Neural progenitor cell (in vitro differentiated cells): ENCODE data around the gene KAZN. TPM values are rescaled to one million over a fixed set of nuclear protein-coding genes. Genes with fewer than 3 reads are reported as not detected.

Experiments
- DNase-seq: peaks from one replicate; pipeline ENCODE4 v3.0.0-alpha.2; 2016; ENCODE audit warnings: low spot score
- H2AFZ ChIP-seq: fragments of 200-600 bp; sonication (generic); replicated peaks from 2 replicates; pipeline ENCODE4 v1.6.1; 2016; ENCODE audit warnings: antibody characterized with exemption
- H3F3A ChIP-seq: fragments of 200-600 bp; sonication (generic); 2 replicates; pipeline ENCODE4 v1.6.1; 2016; ENCODE audit warnings: antibody characterized with exemption, low read depth
- H3K27ac ChIP-seq: fragments of 200-600 bp; sonication (generic); 2 replicates; pipeline ENCODE4 v1.5.1; 2016; ENCODE audit warnings: mild to moderate bottlenecking
- H3K27me3 ChIP-seq: fragments of 200-600 bp; sonication (generic); 2 replicates; pipeline ENCODE4 v1.6.1; 2016; ENCODE audit warnings: mild to moderate bottlenecking, moderate library complexity
- H3K36me3 ChIP-seq: fragments of 200-600 bp; sonication (generic); 2 replicates; pipeline ENCODE4 v1.5.1; 2016
- H3K4me1 ChIP-seq: fragments of 200-600 bp; sonication (generic); 2 replicates; pipeline ENCODE4 v1.6.1; 2016; ENCODE audit warnings: mixed run types
- H3K4me2 ChIP-seq: fragments of 200-600 bp; sonication (generic); 2 replicates; pipeline ENCODE4 v1.6.1; 2016
- H3K4me3 ChIP-seq: fragments of 200-600 bp; sonication (generic); 2 replicates; pipeline ENCODE4 v1.5.1; 2016
- H3K79me2 ChIP-seq: fragments of 200-600 bp; sonication (generic); 2 replicates; pipeline ENCODE4 v1.6.1; 2016; ENCODE audit warnings: low read depth
- H3K9ac ChIP-seq: fragments of 200-600 bp; sonication (generic); 2 replicates; pipeline ENCODE4 v1.6.1; 2016
- H3K9me3 ChIP-seq: fragments of 200-600 bp; sonication (generic); 2 replicates; pipeline ENCODE4 v1.5.1; 2016; ENCODE audit warnings: low read depth
- H4K20me1 ChIP-seq: fragments of 200-600 bp; sonication (generic); 2 replicates; pipeline ENCODE4 v1.6.1; 2016; ENCODE audit warnings: low read depth
- H3K27ac Mint-ChIP-seq: 3 replicates; pipeline ENCODE4 v1.8.0; 2021; ENCODE audit warnings: mixed read lengths
- H3K27me3 Mint-ChIP-seq: 2 replicates; pipeline ENCODE4 v1.8.0; 2022; ENCODE audit warnings: low read depth, mild to moderate bottlenecking, inconsistent platforms, moderate library complexity, mixed read lengths; ENCODE audit not compliant: insufficient read depth
- H3K36me3 Mint-ChIP-seq: 3 replicates; pipeline ENCODE4 v1.8.0; 2021; ENCODE audit warnings: mixed read lengths
- H3K4me1 Mint-ChIP-seq: 3 replicates; pipeline ENCODE4 v1.8.0; 2021; ENCODE audit warnings: mixed read lengths
- H3K4me3 Mint-ChIP-seq: 3 replicates; pipeline ENCODE4 v1.8.0; 2021; ENCODE audit warnings: mild to moderate bottlenecking, moderate library complexity, mixed read lengths
- H3K9me3 Mint-ChIP-seq: 3 replicates; pipeline ENCODE4 v1.8.0; 2020; ENCODE audit warnings: mixed read lengths
- EZH2 ChIP-seq: fragments of 200-600 bp; sonication (generic); IDR thresholded peaks from 2 replicates; pipeline ENCODE4 v1.6.1; 2017; ENCODE audit warnings: antibody characterized with exemption, mild to moderate bottlenecking, moderate library complexity
- EZH2phosphoT487 ChIP-seq: fragments of 200-600 bp; sonication (generic); IDR thresholded peaks from 2 replicates; pipeline ENCODE4 v1.6.1; 2017; ENCODE audit warnings: antibody characterized with exemption
- total RNA-seq: library from RNA; depleted of rRNA; stranded (reverse); fragments of >200 nt; gene quantifications from 2 replicates; pipeline ENCODE4 v1.2.3, GENCODE V29; 2015; ENCODE audit warnings: low replicate concordance
- TF ChIP-seq, protein P1 (sequence below): fragments of 200-600 bp; sonication (generic); IDR thresholded peaks from 2 replicates; pipeline ENCODE4 v1.5.1; 2017; ENCODE audit warnings: antibody characterized with exemption, mild to moderate bottlenecking

Gene KAZN
- total RNA-seq, 1 donor from 2014 or later: 6.1 TPM

DNA sequence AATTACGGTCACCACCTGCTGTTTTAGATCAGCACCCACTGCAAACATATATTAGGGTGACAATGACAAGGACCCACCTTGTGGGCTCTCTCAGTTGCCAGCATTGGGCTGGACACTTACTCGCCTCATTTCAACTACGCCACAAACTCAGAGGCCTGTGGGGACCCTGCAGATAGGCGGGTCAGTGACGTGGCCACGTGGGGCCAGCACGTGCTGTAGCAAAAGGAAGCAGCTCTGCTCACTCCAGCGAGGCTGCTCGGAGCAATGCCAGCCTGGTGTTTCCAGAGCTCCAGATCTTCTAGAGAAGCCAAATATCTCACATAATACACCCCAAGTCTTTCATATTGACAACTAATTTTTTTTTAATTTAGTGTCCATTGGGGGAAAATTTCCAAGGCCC is 478.3 kb downstream of the KAZN start:
- Histone ChIP-seq H3K4me2 (no peak overlapping the region), H3K9me3 (no peaks in the 10 kb centered on the region), H3K27me3 (no peaks in the 10 kb centered on the region), H3K36me3 (no peaks in the 10 kb centered on the region), H3K9ac (no peak overlapping the region), H3K4me3 (no peak overlapping the region), H2AFZ (no peak overlapping the region), H4K20me1 (no peaks in the 10 kb centered on the region), H3F3A (no peaks in the 10 kb centered on the region), H3K4me1 (no peaks in the 10 kb centered on the region), H3K79me2 (no peaks in the 10 kb centered on the region), H3K27ac (no peak overlapping the region)
- H3K9me3 Mint-ChIP-seq: no peaks in the 10 kb centered on the region
- DNase-seq: no peak
- H3K27ac Mint-ChIP-seq: peak overlapping the region; percentile 39
- H3K36me3 Mint-ChIP-seq: no peaks in the 10 kb centered on the region
- peaks cover 2% of the 10 kb centered on the region for H3K27me3 Mint-ChIP-seq
- H3K4me3 Mint-ChIP-seq: no peak overlapping the region
- peaks cover 23% of the 10 kb centered on the region for H3K4me1 Mint-ChIP-seq
- TF ChIP-seq EZH2 (no peak), EZH2phosphoT487 (no peak)
- TF ChIP-seq, protein P1, sequence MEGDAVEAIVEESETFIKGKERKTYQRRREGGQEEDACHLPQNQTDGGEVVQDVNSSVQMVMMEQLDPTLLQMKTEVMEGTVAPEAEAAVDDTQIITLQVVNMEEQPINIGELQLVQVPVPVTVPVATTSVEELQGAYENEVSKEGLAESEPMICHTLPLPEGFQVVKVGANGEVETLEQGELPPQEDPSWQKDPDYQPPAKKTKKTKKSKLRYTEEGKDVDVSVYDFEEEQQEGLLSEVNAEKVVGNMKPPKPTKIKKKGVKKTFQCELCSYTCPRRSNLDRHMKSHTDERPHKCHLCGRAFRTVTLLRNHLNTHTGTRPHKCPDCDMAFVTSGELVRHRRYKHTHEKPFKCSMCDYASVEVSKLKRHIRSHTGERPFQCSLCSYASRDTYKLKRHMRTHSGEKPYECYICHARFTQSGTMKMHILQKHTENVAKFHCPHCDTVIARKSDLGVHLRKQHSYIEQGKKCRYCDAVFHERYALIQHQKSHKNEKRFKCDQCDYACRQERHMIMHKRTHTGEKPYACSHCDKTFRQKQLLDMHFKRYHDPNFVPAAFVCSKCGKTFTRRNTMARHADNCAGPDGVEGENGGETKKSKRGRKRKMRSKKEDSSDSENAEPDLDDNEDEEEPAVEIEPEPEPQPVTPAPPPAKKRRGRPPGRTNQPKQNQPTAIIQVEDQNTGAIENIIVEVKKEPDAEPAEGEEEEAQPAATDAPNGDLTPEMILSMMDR: no peak

DNA sequence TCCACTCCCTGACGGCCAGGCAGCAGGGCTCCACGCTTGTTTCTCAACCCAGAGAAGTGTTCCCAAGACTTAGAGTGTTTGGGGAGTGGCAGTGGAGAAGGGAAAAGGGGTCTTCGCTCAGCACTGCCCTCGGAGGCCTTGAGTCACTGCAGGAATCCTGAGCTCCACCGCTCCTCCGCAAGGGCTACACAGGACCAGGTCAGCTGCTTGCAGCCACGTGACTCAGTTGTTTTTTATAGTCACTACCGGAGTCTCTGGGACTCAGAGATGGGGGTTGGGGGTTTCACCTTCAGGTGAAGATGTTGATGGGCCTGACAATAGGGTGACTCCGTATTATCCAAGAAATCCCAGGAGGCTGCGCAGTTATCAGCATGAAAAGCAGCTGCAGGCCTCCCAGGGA is 478.9 kb downstream of the KAZN start:
- no peaks in the 10 kb centered on the region for H3K9me3 Mint-ChIP-seq
- Histone ChIP-seq H3K9me3 (no peaks in the 10 kb centered on the region), H3K4me2 (no peak overlapping the region), H3K4me3 (no peak overlapping the region), H3K27me3 (no peaks in the 10 kb centered on the region), H3K36me3 (no peaks in the 10 kb centered on the region), H3K27ac (no peak overlapping the region), H3K9ac (no peak overlapping the region), H2AFZ (no peak overlapping the region), H3K79me2 (no peaks in the 10 kb centered on the region), H3K4me1 (no peaks in the 10 kb centered on the region), H4K20me1 (no peaks in the 10 kb centered on the region), H3F3A (no peaks in the 10 kb centered on the region)
- H3K36me3 Mint-ChIP-seq: no peaks in the 10 kb centered on the region
- TF ChIP-seq EZH2phosphoT487: no peak
- TF ChIP-seq, protein P1: no peak
- no peak for TF ChIP-seq EZH2
- H3K27ac Mint-ChIP-seq: peak overlapping the region; percentile 39
- peaks cover 23% of the 10 kb centered on the region for H3K4me1 Mint-ChIP-seq
- H3K4me3 Mint-ChIP-seq: no peak overlapping the region
- no peak for DNase-seq
- peaks cover 2% of the 10 kb centered on the region for H3K27me3 Mint-ChIP-seq

DNA sequence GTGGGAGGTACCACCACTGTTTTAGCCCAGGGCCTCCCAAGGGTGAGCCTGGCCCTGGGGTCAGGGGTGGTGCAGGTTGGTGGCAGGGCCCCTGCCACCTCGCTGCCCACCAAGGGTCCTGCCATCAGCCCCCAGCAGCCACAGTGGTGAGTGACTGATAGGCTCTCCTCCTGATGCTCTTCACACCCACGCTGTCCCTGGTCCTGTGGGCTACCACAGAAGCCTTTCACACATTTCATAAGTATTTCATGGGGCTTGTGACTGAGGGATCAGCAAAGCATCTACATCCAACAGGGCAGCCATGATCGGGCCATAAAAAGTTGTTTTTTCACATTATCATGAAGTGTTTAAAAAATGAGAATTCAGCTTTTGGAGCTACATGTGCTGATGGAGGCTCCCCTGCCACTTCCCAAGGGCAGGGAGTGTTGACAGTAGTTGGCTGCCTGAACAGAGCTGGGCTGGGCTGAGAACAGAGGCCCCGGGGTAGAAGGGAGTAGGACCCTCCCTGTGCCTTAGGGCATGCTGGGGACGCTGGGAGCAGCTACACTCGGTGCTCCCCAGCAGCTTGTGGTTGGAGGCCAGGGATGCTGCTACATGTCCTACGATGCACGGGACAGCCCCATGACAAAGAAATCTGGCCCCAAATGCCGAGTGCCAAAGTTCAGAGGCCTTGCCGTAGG is 482.0 kb downstream of the KAZN start:
- H3K27ac Mint-ChIP-seq: no peak overlapping the region
- no peaks in the 10 kb centered on the region for H4K20me1 ChIP-seq
- no peaks in the 10 kb centered on the region for H3K36me3 Mint-ChIP-seq
- H3K9ac ChIP-seq: no peak overlapping the region
- H3K27me3 Mint-ChIP-seq: peaks cover 2% of the 10 kb centered on the region
- no peaks in the 10 kb centered on the region for H3F3A ChIP-seq
- no peaks in the 10 kb centered on the region for H3K9me3 Mint-ChIP-seq
- no peak overlapping the region for H3K4me2 ChIP-seq
- H3K4me3 ChIP-seq: no peak overlapping the region
- no peaks in the 10 kb centered on the region for H3K4me1 ChIP-seq
- H3K79me2 ChIP-seq: no peaks in the 10 kb centered on the region
- no peak overlapping the region for H3K27ac ChIP-seq
- H3K4me3 Mint-ChIP-seq: no peak overlapping the region
- H3K9me3 ChIP-seq: no peaks in the 10 kb centered on the region
- no peaks in the 10 kb centered on the region for H3K36me3 ChIP-seq
- no peaks in the 10 kb centered on the region for H3K27me3 ChIP-seq
- TF ChIP-seq, protein P1: no peak
- TF ChIP-seq EZH2phosphoT487: no peak
- no peak for TF ChIP-seq EZH2
- peaks cover 22% of the 10 kb centered on the region for H3K4me1 Mint-ChIP-seq
- no peak for DNase-seq
- H2AFZ ChIP-seq: no peak overlapping the region
